Neural cell (in vitro differentiated cells): ENCODE measurements around the gene GPNMB. TPM values are rescaled to one million over a fixed set of nuclear protein-coding genes. Genes with fewer than 3 reads are reported as not detected.

Experiments
- H2AFZ ChIP-seq: fragments of 200-600, 300-800 bp; sonication (generic), shearing (Covaris generic); 2 replicates; pipeline ENCODE4 v1.6.0; 2014; ENCODE audit warnings: low read depth, mild to moderate bottlenecking, antibody characterized with exemption, low read length, moderate library complexity
- H3F3A ChIP-seq: fragments of 200-600 bp; shearing (Covaris generic); 2 replicates; pipeline ENCODE4 v1.6.1; 2016; ENCODE audit warnings: mild to moderate bottlenecking, moderate library complexity, mixed read lengths, antibody characterized with exemption, low read length; ENCODE audit not compliant: insufficient read depth, poor library complexity, severe bottlenecking
- H3K27ac ChIP-seq: fragments of 200-600, 300-800 bp; sonication (generic), shearing (Covaris generic); 2 replicates; pipeline ENCODE4 v1.5.1; 2014; ENCODE audit warnings: mild to moderate bottlenecking, low read length, moderate library complexity
- H3K27me3 ChIP-seq: fragments of 300-800, 200-600 bp; sonication (generic), shearing (Covaris generic); 2 replicates; pipeline ENCODE4 v1.6.0; 2014; ENCODE audit warnings: mild to moderate bottlenecking, low read depth, low read length, moderate library complexity; ENCODE audit not compliant: insufficient read depth
- H3K36me3 ChIP-seq: fragments of 300-800, 200-600 bp; sonication (generic), shearing (Covaris generic); 2 replicates; pipeline ENCODE4 v1.5.1; 2014; ENCODE audit warnings: mild to moderate bottlenecking, antibody characterized with exemption, low read length, moderate library complexity; ENCODE audit not compliant: insufficient read depth
- H3K4me2 ChIP-seq: fragments of 300-800, 200-600 bp; sonication (generic), shearing (Covaris generic); 2 replicates; pipeline ENCODE4 v1.6.0; 2014; ENCODE audit warnings: mild to moderate bottlenecking, low read length
- H3K4me3 ChIP-seq: fragments of 300-800, 200-600 bp; sonication (generic), shearing (Covaris generic); 2 replicates; pipeline ENCODE4 v1.5.1; 2014; ENCODE audit warnings: mild to moderate bottlenecking, low read length, moderate library complexity
- H3K79me2 ChIP-seq: fragments of 200-600 bp; shearing (Covaris generic); replicated peaks from 2 replicates; pipeline ENCODE4 v1.6.0; 2014; ENCODE audit warnings: mild to moderate bottlenecking, low read length, moderate library complexity; ENCODE audit not compliant: insufficient read depth
- H3K9ac ChIP-seq: fragments of 300-800, 200-600 bp; sonication (generic), shearing (Covaris generic); 2 replicates; pipeline ENCODE4 v1.6.1; 2016; ENCODE audit warnings: mild to moderate bottlenecking, low read length, mixed read lengths
- H3K9me2 ChIP-seq: fragments of 200-600 bp; shearing (Covaris generic); 2 replicates; pipeline ENCODE4 v1.6.1; 2016; ENCODE audit warnings: mild to moderate bottlenecking, low read length, mixed read lengths; ENCODE audit not compliant: insufficient read depth
- H3K9me3 ChIP-seq: fragments of 200-600, 300-800 bp; sonication (generic), shearing (Covaris generic); 2 replicates; pipeline ENCODE4 v1.6.1; 2016; ENCODE audit warnings: mild to moderate bottlenecking, mixed run types, low read length, moderate library complexity, mixed read lengths
- H4K20me1 ChIP-seq: fragments of 200-600 bp; shearing (Covaris generic); 2 replicates; pipeline ENCODE4 v1.6.1; 2016; ENCODE audit warnings: mild to moderate bottlenecking, mixed run types; ENCODE audit not compliant: insufficient read depth
- CTCF ChIP-seq: fragments of 450-650 bp; IDR thresholded peaks from 2 replicates; pipeline ENCODE4 v1.5.1; 2014; ENCODE audit warnings: antibody characterized with exemption, mild to moderate bottlenecking, moderate library complexity; ENCODE audit not compliant: poor library complexity, severe bottlenecking
- EP300 ChIP-seq: fragments of 450-650 bp; conservative IDR thresholded peaks from 2 replicates; pipeline ENCODE4 v1.6.1; 2014; ENCODE audit warnings: antibody characterized with exemption, mild to moderate bottlenecking, moderate library complexity; ENCODE audit not compliant: poor library complexity, severe bottlenecking
- EZH2 ChIP-seq: fragments of 200-600, 300-800 bp; shearing (Covaris generic), sonication (generic); IDR thresholded peaks from 2 replicates; pipeline ENCODE4 v1.6.1; 2014; ENCODE audit warnings: antibody characterized with exemption, low read length, borderline replicate concordance, mild to moderate bottlenecking; ENCODE audit not compliant: insufficient read depth, poor library complexity, severe bottlenecking
- MXI1 ChIP-seq: fragments of 450-650 bp; conservative IDR thresholded peaks from 2 replicates; pipeline ENCODE4 v1.6.1; 2014; ENCODE audit warnings: antibody characterized with exemption, mild to moderate bottlenecking; ENCODE audit not compliant: poor library complexity, severe bottlenecking
- POLR2AphosphoS5 ChIP-seq: IDR thresholded peaks from 2 replicates; pipeline ENCODE4 v1.6.1; 2012
- SMC3 ChIP-seq: fragments of 450-650 bp; conservative IDR thresholded peaks from 2 replicates; pipeline ENCODE4 v1.6.1; 2014; ENCODE audit warnings: antibody characterized with exemption, mild to moderate bottlenecking, moderate library complexity; ENCODE audit not compliant: poor library complexity
- TAF1 ChIP-seq: IDR thresholded peaks from 2 replicates; pipeline ENCODE4 v1.6.1; 2012; ENCODE audit warnings: low read depth
- polyA plus RNA-seq: library from polyadenylated mRNA; depleted of rRNA; stranded (reverse); fragments of >200 nt; gene quantifications from 2 replicates; pipeline ENCODE4 v1.2.3, GENCODE V29; 2014
- TF ChIP-seq, protein P1 (sequence below): IDR thresholded peaks from 2 replicates; pipeline ENCODE4 v1.6.1; 2012; ENCODE audit warnings: borderline replicate concordance

GPNMB gene
- polyA plus RNA-seq, 1 donor from 2014 or later = not detected

- TF ChIP-seq CTCF (no peak), POLR2AphosphoS5 (no peak), TAF1 (no peak), EZH2 (no peak), EP300 (no peak), SMC3 (no peak), MXI1 (no peak)
- TF ChIP-seq, protein P1, sequence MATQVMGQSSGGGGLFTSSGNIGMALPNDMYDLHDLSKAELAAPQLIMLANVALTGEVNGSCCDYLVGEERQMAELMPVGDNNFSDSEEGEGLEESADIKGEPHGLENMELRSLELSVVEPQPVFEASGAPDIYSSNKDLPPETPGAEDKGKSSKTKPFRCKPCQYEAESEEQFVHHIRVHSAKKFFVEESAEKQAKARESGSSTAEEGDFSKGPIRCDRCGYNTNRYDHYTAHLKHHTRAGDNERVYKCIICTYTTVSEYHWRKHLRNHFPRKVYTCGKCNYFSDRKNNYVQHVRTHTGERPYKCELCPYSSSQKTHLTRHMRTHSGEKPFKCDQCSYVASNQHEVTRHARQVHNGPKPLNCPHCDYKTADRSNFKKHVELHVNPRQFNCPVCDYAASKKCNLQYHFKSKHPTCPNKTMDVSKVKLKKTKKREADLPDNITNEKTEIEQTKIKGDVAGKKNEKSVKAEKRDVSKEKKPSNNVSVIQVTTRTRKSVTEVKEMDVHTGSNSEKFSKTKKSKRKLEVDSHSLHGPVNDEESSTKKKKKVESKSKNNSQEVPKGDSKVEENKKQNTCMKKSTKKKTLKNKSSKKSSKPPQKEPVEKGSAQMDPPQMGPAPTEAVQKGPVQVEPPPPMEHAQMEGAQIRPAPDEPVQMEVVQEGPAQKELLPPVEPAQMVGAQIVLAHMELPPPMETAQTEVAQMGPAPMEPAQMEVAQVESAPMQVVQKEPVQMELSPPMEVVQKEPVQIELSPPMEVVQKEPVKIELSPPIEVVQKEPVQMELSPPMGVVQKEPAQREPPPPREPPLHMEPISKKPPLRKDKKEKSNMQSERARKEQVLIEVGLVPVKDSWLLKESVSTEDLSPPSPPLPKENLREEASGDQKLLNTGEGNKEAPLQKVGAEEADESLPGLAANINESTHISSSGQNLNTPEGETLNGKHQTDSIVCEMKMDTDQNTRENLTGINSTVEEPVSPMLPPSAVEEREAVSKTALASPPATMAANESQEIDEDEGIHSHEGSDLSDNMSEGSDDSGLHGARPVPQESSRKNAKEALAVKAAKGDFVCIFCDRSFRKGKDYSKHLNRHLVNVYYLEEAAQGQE = no peak
- H4K20me1 ChIP-seq = no peaks in the 10 kb centered on the region
- no peaks in the 10 kb centered on the region for H3K9me3 ChIP-seq
- no peak overlapping the region for H3K27ac ChIP-seq
- H2AFZ ChIP-seq = no peak overlapping the region
- no peaks in the 10 kb centered on the region for H3K36me3 ChIP-seq
- H3K4me3 ChIP-seq = no peak overlapping the region
- no peaks in the 10 kb centered on the region for H3K9me2 ChIP-seq
- H3K79me2 ChIP-seq = no peaks in the 10 kb centered on the region
- no peak overlapping the region for H3K4me2 ChIP-seq
- H3F3A ChIP-seq = no peaks in the 10 kb centered on the region
- H3K27me3 ChIP-seq = no peaks in the 10 kb centered on the region
- H3K9ac ChIP-seq = no peak overlapping the region
These were observed 35.0 kb upstream of the GPNMB start for GRCh38 chr7:23211589-23211988.

DNA sequence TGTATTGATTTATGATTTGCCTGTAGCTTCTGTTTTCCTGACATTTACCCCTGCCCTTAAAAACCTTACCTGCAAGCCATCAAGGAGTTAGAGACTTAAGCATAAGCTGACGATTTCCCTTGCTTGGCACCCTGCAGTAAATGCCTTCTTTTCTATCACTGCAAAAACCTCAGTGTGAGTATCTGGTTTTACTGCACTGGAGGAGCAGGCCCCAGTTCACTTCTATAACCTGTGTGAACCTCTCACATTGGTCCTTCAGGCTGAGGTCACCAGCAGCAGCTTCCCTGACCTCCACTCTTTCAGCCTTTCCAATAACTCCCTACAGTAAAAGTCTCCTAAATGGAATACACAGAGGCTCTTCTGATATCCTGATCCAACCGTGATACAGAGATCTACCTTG lies 34.2 kb upstream of the GPNMB start:
- Histone ChIP-seq H3K9me2 (no peaks in the 10 kb centered on the region), H3K9ac (no peak overlapping the region), H3K27me3 (no peaks in the 10 kb centered on the region), H3K79me2 (no peaks in the 10 kb centered on the region), H4K20me1 (no peaks in the 10 kb centered on the region), H2AFZ (no peak overlapping the region), H3K4me3 (no peak overlapping the region), H3F3A (no peaks in the 10 kb centered on the region), H3K4me2 (no peak overlapping the region), H3K27ac (no peak overlapping the region), H3K9me3 (no peaks in the 10 kb centered on the region), H3K36me3 (no peaks in the 10 kb centered on the region)
- TF ChIP-seq SMC3 = no peak
- TF ChIP-seq CTCF = no peak
- TF ChIP-seq, protein P1 = no peak
- TF ChIP-seq TAF1 = no peak
- no peak for TF ChIP-seq MXI1
- no peak for TF ChIP-seq EP300
